Activated CD8-positive, alpha-beta memory T cell treated with anti-CD3 and anti-CD28 coated beads, Interleukin-2, amount 10 ng/mL, durations not matched to agents 7 days and 5 days (primary cell): ENCODE data around the gene TBC1D1. TPM values are rescaled to one million over a fixed set of nuclear protein-coding genes. Genes with fewer than 3 reads are reported as not detected.

Experiments
- ATAC-seq: fragments of 150-1000 bp; cut with Tn5 transposase; one replicate; pipeline ENCODE4 v1.10.0; 2021; ENCODE audit warnings: moderate library complexity
- CTCF ChIA-PET: fragments of 350-600 bp; sonication (Branson Sonifier 250); formaldehyde crosslinking; loops from one replicate; lab custom pipeline; 2021; ENCODE audit warnings: antibody characterized with exemption; lab: Charles Lee
- DNase-seq: peaks from one replicate; pipeline ENCODE4 v3.0.0-alpha.2; 2020
- H3K27ac Mint-ChIP-seq: one replicate; pipeline ENCODE4 v1.8.0; 2021; ENCODE audit warnings: mild to moderate bottlenecking, mixed read lengths
- H3K27me3 Mint-ChIP-seq: one replicate; pipeline ENCODE4 v1.8.0; 2021; ENCODE audit warnings: mixed read lengths
- H3K36me3 Mint-ChIP-seq: one replicate; pipeline ENCODE4 v1.8.0; 2021; ENCODE audit warnings: mild to moderate bottlenecking, mixed read lengths
- H3K4me1 Mint-ChIP-seq: one replicate; pipeline ENCODE4 v1.8.0; 2021; ENCODE audit warnings: mixed read lengths
- H3K4me3 Mint-ChIP-seq: one replicate; pipeline ENCODE4 v1.8.0; 2021; ENCODE audit warnings: mild to moderate bottlenecking, moderate library complexity, mixed read lengths
- H3K9me3 Mint-ChIP-seq: one replicate; pipeline ENCODE4 v1.8.0; 2022; ENCODE audit warnings: low read depth, mixed read lengths
- total RNA-seq, 2 experiments: library from RNA; stranded (reverse); gene quantifications; one replicate each; pipeline ENCODE4 v1.2.3, GENCODE V29; 2021

TBC1D1 gene
- total RNA-seq, 2 experiments from 2014 or later = 62.9 to 72.2 TPM

- DNase-seq (no peak), ATAC-seq (no peak)
- Mint-ChIP-seq H3K27ac (no peak overlapping the region), H3K36me3 (peaks cover 7% of the 10 kb centered on the region), H3K27me3 (peaks cover 42% of the 10 kb centered on the region), H3K4me1 (peaks cover 25% of the 10 kb centered on the region), H3K9me3 (peaks cover 3% of the 10 kb centered on the region), H3K4me3 (no peak overlapping the region)
- CTCF ChIA-PET = interaction anchor here (0.8 to 1.8 kb wide), 6 partner anchors 8 to 492 kb away, joined by 3 to 6 read pairs (median 4); no protein-coding TSS in a partner anchor
These were observed 283.1 kb downstream of the TBC1D1 start for GRCh38 chr4:38173935-38174518.

GRCh38 chr4:38174801-38175200 is 283.9 kb downstream of the TBC1D1 start:
- H3K27me3 Mint-ChIP-seq = peaks cover 45% of the 10 kb centered on the region
- H3K4me3 Mint-ChIP-seq = no peak overlapping the region
- no peak for DNase-seq
- CTCF ChIA-PET = interaction anchor here (0.8 to 1.8 kb wide), 5 partner anchors 9 to 523 kb away, joined by 3 to 6 read pairs (median 3); no protein-coding TSS in a partner anchor
- H3K4me1 Mint-ChIP-seq = peaks cover 30% of the 10 kb centered on the region
- H3K9me3 Mint-ChIP-seq = peaks cover 3% of the 10 kb centered on the region
- ATAC-seq = no peak
- no peak overlapping the region for H3K27ac Mint-ChIP-seq
- peaks cover 7% of the 10 kb centered on the region for H3K36me3 Mint-ChIP-seq

- Mint-ChIP-seq H3K27me3 (peaks cover 49% of the 10 kb centered on the region), H3K27ac (no peak overlapping the region), H3K9me3 (peaks cover 3% of the 10 kb centered on the region), H3K4me3 (no peak overlapping the region), H3K4me1 (peaks cover 30% of the 10 kb centered on the region), H3K36me3 (peaks cover 7% of the 10 kb centered on the region)
- CTCF ChIA-PET = interaction anchor here (0.7 to 2.7 kb wide), 4 partner anchors 9 to 113 kb away, joined by 3 to 15 read pairs (median 3); no protein-coding TSS in a partner anchor
- DNase-seq (no peak), ATAC-seq (no peak)
These were observed 285.3 kb downstream of the TBC1D1 start for GRCh38 chr4:38176165-38176564.

GRCh38 chr4:38177035-38177546 is 286.2 kb downstream of the TBC1D1 start:
- Mint-ChIP-seq H3K27ac (peak overlapping the region; percentile 83), H3K4me1 (peaks cover 30% of the 10 kb centered on the region), H3K27me3 (peaks cover 50% of the 10 kb centered on the region), H3K9me3 (peaks cover 3% of the 10 kb centered on the region), H3K4me3 (peak overlapping the region; percentile 6), H3K36me3 (peaks cover 7% of the 10 kb centered on the region)
- ATAC-seq (peak; percentile 67), DNase-seq (peak; percentile 82)
- CTCF ChIA-PET = interaction anchor here (0.7 to 4.1 kb wide), 15 partner anchors 10 to 554 kb away, joined by 3 to 63 read pairs (median 4); no protein-coding TSS in a partner anchor

GRCh38 chr4:38177641-38178391 is 286.9 kb downstream of the TBC1D1 start:
- Mint-ChIP-seq H3K36me3 (peaks cover 7% of the 10 kb centered on the region), H3K4me1 (peaks cover 30% of the 10 kb centered on the region), H3K4me3 (no peak overlapping the region), H3K9me3 (peaks cover 3% of the 10 kb centered on the region), H3K27ac (peak overlapping the region; percentile 83), H3K27me3 (peaks cover 45% of the 10 kb centered on the region)
- CTCF ChIA-PET = interaction anchor here (0.9 to 4.1 kb wide), 20 partner anchors 11 to 606 kb away, joined by 3 to 83 read pairs (median 4); partner anchors contain the start of gene TLR10
- ATAC-seq (peak; percentile 48), DNase-seq (peak; percentile 55)

- peaks cover 2% of the 10 kb centered on the region for H3K9me3 Mint-ChIP-seq
- peaks cover 41% of the 10 kb centered on the region for H3K27me3 Mint-ChIP-seq
- ATAC-seq (no peak), DNase-seq (no peak)
- CTCF ChIA-PET = interaction anchor here (0.9 to 4.1 kb wide), 22 partner anchors 12 to 605 kb away, joined by 3 to 83 read pairs (median 7); partner anchors contain the start of gene TLR10
- peaks cover 30% of the 10 kb centered on the region for H3K4me1 Mint-ChIP-seq
- H3K27ac Mint-ChIP-seq = no peak overlapping the region
- H3K36me3 Mint-ChIP-seq = peaks cover 4% of the 10 kb centered on the region
- H3K4me3 Mint-ChIP-seq = no peak overlapping the region
These were observed 287.6 kb downstream of the TBC1D1 start for GRCh38 chr4:38178392-38178995.

GRCh38 chr4:38179690-38180377 is 288.9 kb downstream of the TBC1D1 start:
- CTCF ChIA-PET = interaction anchor here (0.5 to 4.1 kb wide), 48 partner anchors 11 to 680 kb away, joined by 3 to 83 read pairs (median 5); partner anchors contain the start of gene TLR10
- H3K4me3 Mint-ChIP-seq = no peak overlapping the region
- DNase-seq = peak; percentile 78
- no peak overlapping the region for H3K27ac Mint-ChIP-seq
- peak; percentile 52 for ATAC-seq
- H3K36me3 Mint-ChIP-seq = no peaks in the 10 kb centered on the region
- no peaks in the 10 kb centered on the region for H3K9me3 Mint-ChIP-seq
- H3K4me1 Mint-ChIP-seq = peaks cover 30% of the 10 kb centered on the region
- H3K27me3 Mint-ChIP-seq = peaks cover 36% of the 10 kb centered on the region

GRCh38 chr4:38180456-38180855 is 289.6 kb downstream of the TBC1D1 start:
- Mint-ChIP-seq H3K9me3 (no peaks in the 10 kb centered on the region), H3K36me3 (no peaks in the 10 kb centered on the region), H3K4me1 (peaks cover 28% of the 10 kb centered on the region), H3K27me3 (peaks cover 33% of the 10 kb centered on the region), H3K4me3 (no peak overlapping the region), H3K27ac (no peak overlapping the region)
- ATAC-seq = no peak
- CTCF ChIA-PET = interaction anchor here (0.6 to 4.1 kb wide), 29 partner anchors 9 to 603 kb away, joined by 3 to 83 read pairs (median 6); partner anchors contain the start of gene TLR10
- DNase-seq = no peak

GRCh38 chr4:38181286-38181685 is 290.4 kb downstream of the TBC1D1 start:
- CTCF ChIA-PET = interaction anchor here (1.0 to 4.0 kb wide), 9 partner anchors 9 to 550 kb away, joined by 3 to 83 read pairs (median 10); no protein-coding TSS in a partner anchor
- Mint-ChIP-seq H3K36me3 (no peaks in the 10 kb centered on the region), H3K4me3 (no peak overlapping the region), H3K4me1 (peaks cover 24% of the 10 kb centered on the region), H3K27me3 (peaks cover 30% of the 10 kb centered on the region), H3K9me3 (no peaks in the 10 kb centered on the region), H3K27ac (no peak overlapping the region)
- no peak for ATAC-seq
- DNase-seq = no peak

GRCh38 chr4:38182334-38182998 is 291.6 kb downstream of the TBC1D1 start:
- no peak for DNase-seq
- H3K27me3 Mint-ChIP-seq = peaks cover 36% of the 10 kb centered on the region
- H3K4me1 Mint-ChIP-seq = peaks cover 15% of the 10 kb centered on the region
- H3K9me3 Mint-ChIP-seq = no peaks in the 10 kb centered on the region
- ATAC-seq = no peak
- H3K27ac Mint-ChIP-seq = no peak overlapping the region
- H3K36me3 Mint-ChIP-seq = no peaks in the 10 kb centered on the region
- H3K4me3 Mint-ChIP-seq = no peak overlapping the region
- CTCF ChIA-PET = interaction anchor here (0.6 to 4.0 kb wide), 5 partner anchors 45 to 548 kb away, joined by 3 to 41 read pairs (median 4); no protein-coding TSS in a partner anchor

GRCh38 chr4:38184404-38184803 is 293.5 kb downstream of the TBC1D1 start:
- H3K9me3 Mint-ChIP-seq = no peaks in the 10 kb centered on the region
- H3K4me3 Mint-ChIP-seq = no peak overlapping the region
- DNase-seq = no peak
- no peak for ATAC-seq
- no peaks in the 10 kb centered on the region for H3K36me3 Mint-ChIP-seq
- no peak overlapping the region for H3K27ac Mint-ChIP-seq
- peaks cover 24% of the 10 kb centered on the region for H3K27me3 Mint-ChIP-seq
- CTCF ChIA-PET = interaction anchor here (1.1 to 2.0 kb wide), 7 partner anchors 8 to 598 kb away, joined by 3 to 5 read pairs (median 4); partner anchors contain the start of gene TLR10
- peaks cover 4% of the 10 kb centered on the region for H3K4me1 Mint-ChIP-seq
